Measurements from ENCODE around the gene NUP93. TPM values are rescaled to one million over a fixed set of nuclear protein-coding genes. Genes with fewer than 3 reads are reported as not detected.

Gene NUP93
- total and polyA plus RNA-seq, 2 donors (not counting 3 experiments of a cell fraction or from before 2014, with no cell fraction given): 62.3 to 124 TPM

GRCh38 chr16:56758432-56758831 is 28.5 kb downstream of the NUP93 start:
- no peak for DNase-seq (ENCODE audit: low read depth, low spot score)
- ChIA-PET CTCF (no interaction called here), POLR2A (no interaction called here)
- Histone ChIP-seq H3K9me3 (replicated peaks; ENCODE audit: control insufficient read depth, insufficient read depth, low read length) (no peaks in the 10 kb centered on the region), H3K9ac (replicated peaks; ENCODE audit: extremely low read depth, insufficient read depth, low read length) (no peak overlapping the region), H3K79me2 (ENCODE audit: control insufficient read depth, insufficient read depth, low read length) (peaks cover 38% of the 10 kb centered on the region), H3K27ac (ENCODE audit: insufficient read depth, low read depth, low read length) (no peak overlapping the region), H4K20me1 (replicated peaks; ENCODE audit: control insufficient read depth, extremely low read depth, insufficient read depth, low read length) (no peaks in the 10 kb centered on the region), H3K4me2 (ENCODE audit: insufficient read depth, low read length) (no peak overlapping the region), H3K9me1 (replicated peaks; ENCODE audit: control insufficient read depth, extremely low read depth, insufficient read depth, low read length) (no peaks in the 10 kb centered on the region), H3K4me3 (replicated peaks in 1 of 3; ENCODE audit: insufficient read depth in 1 of 3, low read depth in 1 of 3, low read length in 3 of 3) (no peak overlapping the region), H3K36me3 (ENCODE audit: control insufficient read depth in 2 of 2, extremely low read depth in 1 of 2, insufficient read depth in 2 of 2, low read length in 2 of 2) (peaks cover 5 to 8% of the 10 kb centered on the region in 2 experiments), H3K27me3 (ENCODE audit: control insufficient read depth in 2 of 2, insufficient read depth in 2 of 2, low read length in 2 of 2) (no peaks in the 10 kb centered on the region), H2AFZ (ENCODE audit: low read depth, low read length) (no peak overlapping the region), H3K4me1 (ENCODE audit: control insufficient read depth, extremely low read depth, insufficient read depth, low read length) (no peaks in the 10 kb centered on the region)
- intact Hi-C loops (cut with micrococcal nuclease) (no loop called here), dilution Hi-C loops (cut with MboI; ENCODE audit: extremely low pct_ligation_motif_present, low sequenced_read_pairs) (no loop called here)
- TF ChIP-seq JUN (IDR thresholded peaks at IDR 0.05; ENCODE audit: borderline replicate concordance, insufficient read depth, insufficient read length, low read depth): no peak
- TF ChIP-seq GATA2 (IDR thresholded peaks at IDR 0.05; ENCODE audit: insufficient read depth, insufficient read length, low read depth, low read length): no peak
- TF ChIP-seq MAX (IDR thresholded peaks at IDR 0.05; ENCODE audit: insufficient read depth, insufficient read length): no peak
- TF ChIP-seq CTCF (IDR thresholded peaks at IDR 0.05; ENCODE audit: extremely low read depth in 1 of 2, insufficient read depth in 1 of 2, low read depth in 1 of 2, low read length in 2 of 2): no peak
- no peak for TF ChIP-seq POLR2A (IDR thresholded peaks at IDR 0.05; ENCODE audit: low read depth, low read length)
- TF ChIP-seq FOS (IDR thresholded peaks at IDR 0.05; ENCODE audit: borderline replicate concordance, insufficient read depth, low read length): no peak
- TF ChIP-seq EZH2 (IDR thresholded peaks at IDR 0.05; ENCODE audit: borderline replicate concordance, low read depth, low read length, severe bottlenecking): no peak
- no peak for TF ChIP-seq MYC (IDR thresholded peaks at IDR 0.05; ENCODE audit: low read depth, low read length)
- TF ChIP-seq POLR2AphosphoS5 (IDR thresholded peaks at IDR 0.05; ENCODE audit: insufficient read depth, low read depth, low read length): no peak
- BruUV-seq (replicated peaks): no TSS peak
- FAIRE-seq: no peak
